Testis (tissue), 2 donors: ENCODE data around the gene H2AZ2.

Experiments
- CTCF ChIP-seq, 3 experiments: fragments of 450-650 bp in 2 of 3; fragments of 200-600 bp in 1 of 3; sonication (generic) in 1 of 3; IDR thresholded peaks; one replicate each; pipeline ENCODE4 v1.5.1; 2016 to 2019; ENCODE audit warnings: antibody characterized with exemption in 3 of 3, mild to moderate bottlenecking in 2 of 3, moderate library complexity in 1 of 3
- POLR2A ChIP-seq: fragments of 450-650 bp; IDR thresholded peaks from one replicate; pipeline ENCODE4 v1.6.1; 2017; ENCODE audit warnings: antibody characterized with exemption, mild to moderate bottlenecking, moderate library complexity

- TF ChIP-seq CTCF (IDR thresholded peaks at IDR 0.05) (no peak), POLR2A (no peak)
These were observed 35.0 kb upstream of the H2AZ2 start for GRCh38 chr7:44882899-44883298.
